ENCODE data around the gene SF3A2.
A peak's percentile ranks its signal among the peaks of the same experiment; 100 is the strongest.

Gene SF3A2

DNA sequence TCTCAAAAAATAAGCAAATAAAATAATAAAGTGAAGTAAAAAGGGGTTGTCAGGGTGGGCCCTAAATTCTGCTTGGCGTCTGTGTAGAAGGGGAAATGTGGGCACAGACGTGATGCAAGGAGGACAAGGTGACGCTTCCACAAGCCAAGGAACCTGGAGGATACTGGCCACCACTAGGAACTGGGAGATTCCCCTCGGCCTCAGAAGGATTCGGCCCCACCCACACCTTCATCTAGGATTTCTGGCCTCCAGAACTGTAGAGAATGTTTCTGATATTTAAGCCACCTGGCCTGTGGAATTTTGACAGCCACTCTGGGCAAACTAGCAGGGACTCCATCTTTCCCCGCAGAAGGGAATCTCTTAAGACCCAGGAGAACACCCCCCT is 1.6 kb upstream of the SF3A2 start:
- in situ Hi-C loops (cut with HindIII; ENCODE audit: low pct_ligation_motif_present, low pct_unique_long_range_greater_than_20kb, low sequenced_read_pairs): loop anchor here (25.0 kb wide), 1 partner anchor 177 kb away; no protein-coding TSS in a partner anchor
- DNase-seq: no peak

DNA sequence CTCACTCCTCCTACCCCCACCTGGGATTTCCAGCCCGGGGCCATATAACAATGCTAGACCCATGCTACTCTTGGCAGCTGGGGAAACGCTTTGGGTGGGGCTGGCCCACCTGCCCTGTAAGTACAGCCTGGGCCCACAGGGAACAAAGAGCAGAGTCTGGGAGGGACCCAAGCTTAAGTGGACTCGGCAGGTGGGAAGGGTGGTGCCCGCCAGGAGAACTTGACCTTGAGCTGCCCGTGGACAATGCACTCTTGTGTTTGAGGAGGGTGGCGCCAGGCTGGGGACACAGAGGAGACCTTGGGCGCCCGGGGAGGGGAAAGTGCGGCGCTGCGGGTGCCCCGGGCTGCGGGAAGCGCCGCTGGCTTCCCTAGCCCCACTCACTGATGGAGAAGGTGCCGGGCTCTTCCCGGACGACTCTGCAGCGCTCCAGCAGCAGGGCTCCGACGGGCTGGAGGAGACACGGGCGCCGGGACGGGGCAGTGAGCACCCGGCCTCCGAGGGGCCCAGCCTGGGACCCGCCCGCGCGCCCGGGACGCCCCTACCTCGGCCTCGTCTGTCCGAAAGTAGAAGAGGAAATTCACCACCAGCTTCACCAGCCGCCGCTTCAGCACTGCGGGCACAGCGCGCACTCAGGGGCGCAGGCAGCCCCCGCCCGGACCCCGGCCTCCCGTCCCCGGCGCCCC is 1.1 kb upstream of the SF3A2 start:
- in situ Hi-C loops (cut with HindIII; ENCODE audit: low pct_ligation_motif_present, low pct_unique_long_range_greater_than_20kb, low sequenced_read_pairs): loop anchor here (25.0 kb wide), 1 partner anchor 177 kb away; no protein-coding TSS in a partner anchor
- no peak for DNase-seq

DNA sequence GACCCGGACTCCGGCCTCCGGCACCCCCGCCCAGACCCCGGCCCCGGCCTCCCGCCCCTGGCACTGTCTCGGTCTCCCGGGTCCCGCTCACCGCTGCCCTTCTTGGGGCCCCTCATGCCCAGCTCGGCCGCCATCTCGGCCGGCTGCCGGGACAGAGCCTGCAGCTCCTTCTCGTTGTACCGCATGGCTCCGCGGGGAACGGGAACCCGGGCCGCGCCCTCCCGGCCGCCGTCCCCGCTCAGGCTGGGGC is 635 bp upstream of the SF3A2 start:
- in situ Hi-C loops (cut with HindIII; ENCODE audit: low pct_ligation_motif_present, low pct_unique_long_range_greater_than_20kb, low sequenced_read_pairs): loop anchor here (25.0 kb wide), 1 partner anchor 176 kb away; no protein-coding TSS in a partner anchor
- no peak for DNase-seq

DNA sequence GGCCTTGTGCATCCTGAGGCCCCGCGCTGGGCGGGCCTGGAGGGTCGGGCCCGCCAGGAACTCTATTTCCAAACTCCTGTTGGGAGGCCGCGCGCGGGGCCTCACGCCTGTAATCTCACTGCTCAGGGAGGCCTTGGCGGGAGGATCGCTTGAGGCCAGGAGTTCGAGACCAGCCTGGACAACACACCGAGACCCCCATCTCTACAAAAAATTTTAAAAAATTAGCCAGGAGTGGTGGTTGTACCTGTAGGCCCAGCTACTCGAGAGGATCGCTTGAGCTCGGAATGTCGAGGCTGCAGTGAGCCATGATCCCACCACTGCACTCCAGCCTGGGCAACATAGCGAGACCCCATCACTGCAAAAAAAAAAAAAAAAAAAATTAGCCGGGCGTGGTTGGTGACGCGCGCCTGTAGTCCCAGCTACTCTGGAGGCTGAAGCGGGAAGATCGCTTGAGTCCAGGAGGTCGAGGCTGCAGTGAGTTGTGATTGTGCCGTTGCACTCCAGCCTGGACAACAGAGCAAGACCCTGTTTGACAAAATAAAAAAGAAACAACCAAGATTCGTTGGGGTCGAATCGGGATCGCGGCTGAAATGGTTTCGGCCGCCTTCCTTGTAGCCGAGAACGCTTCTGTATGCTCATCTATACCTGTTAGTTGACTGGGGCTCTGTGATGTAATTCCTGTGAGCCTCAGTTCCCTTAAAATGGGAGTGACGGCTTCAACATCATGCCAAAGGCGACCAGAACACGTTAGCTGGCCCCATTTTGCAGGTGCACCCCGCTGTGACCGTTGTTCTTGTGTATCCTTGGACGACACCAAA is 636 bp downstream of the SF3A2 start:
- DNase-seq: no peak
- in situ Hi-C loops (cut with HindIII; ENCODE audit: low pct_ligation_motif_present, low pct_unique_long_range_greater_than_20kb, low sequenced_read_pairs): loop anchor here (25.0 kb wide), 1 partner anchor 175 kb away; no protein-coding TSS in a partner anchor

DNA sequence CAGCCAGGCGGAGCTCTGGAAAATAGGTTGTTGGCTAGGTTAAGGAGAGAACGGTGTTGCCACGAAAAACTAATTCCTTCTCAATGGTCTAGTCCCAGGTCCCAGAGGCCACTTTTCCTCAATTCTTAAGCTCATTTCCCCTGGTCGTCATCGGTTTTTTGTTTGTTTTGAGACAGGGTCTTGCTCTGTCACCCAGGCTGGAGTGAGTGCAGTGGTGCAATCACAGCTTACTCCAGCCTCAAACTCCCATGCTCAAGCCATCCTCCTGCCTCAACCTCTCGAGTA is 1.2 kb downstream of the SF3A2 start:
- in situ Hi-C loops (cut with HindIII; ENCODE audit: low pct_ligation_motif_present, low pct_unique_long_range_greater_than_20kb, low sequenced_read_pairs): loop anchor here (25.0 kb wide), 1 partner anchor 174 kb away; no protein-coding TSS in a partner anchor

DNA sequence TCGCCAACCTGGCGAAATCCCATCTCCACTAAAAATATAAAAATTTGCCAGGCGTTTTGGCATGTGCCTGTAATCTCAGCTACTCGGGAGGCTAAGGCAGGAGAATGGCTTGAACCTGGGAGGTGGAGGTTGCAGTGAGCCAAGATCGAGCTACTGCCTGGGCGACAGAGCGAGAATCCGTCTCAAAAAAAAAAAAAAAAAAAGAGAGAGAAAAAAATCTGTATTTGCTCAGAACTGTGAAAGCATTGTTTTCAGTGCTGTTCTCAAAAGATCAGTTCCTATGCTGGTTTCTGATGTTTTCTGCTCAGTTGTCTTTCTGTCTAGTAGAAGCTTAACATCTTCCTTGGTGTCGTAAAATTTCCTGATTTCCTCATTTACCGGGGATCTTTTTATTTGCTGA is 2.5 kb downstream of the SF3A2 start:
- DNase-seq: no peak
- in situ Hi-C loops (cut with HindIII; ENCODE audit: low pct_ligation_motif_present, low pct_unique_long_range_greater_than_20kb, low sequenced_read_pairs): loop anchor here (25.0 kb wide), 1 partner anchor 173 kb away; no protein-coding TSS in a partner anchor

More for the DNA sequence above, 1.2 kb downstream of the SF3A2 start:
- DNase-seq: no peak

DNA sequence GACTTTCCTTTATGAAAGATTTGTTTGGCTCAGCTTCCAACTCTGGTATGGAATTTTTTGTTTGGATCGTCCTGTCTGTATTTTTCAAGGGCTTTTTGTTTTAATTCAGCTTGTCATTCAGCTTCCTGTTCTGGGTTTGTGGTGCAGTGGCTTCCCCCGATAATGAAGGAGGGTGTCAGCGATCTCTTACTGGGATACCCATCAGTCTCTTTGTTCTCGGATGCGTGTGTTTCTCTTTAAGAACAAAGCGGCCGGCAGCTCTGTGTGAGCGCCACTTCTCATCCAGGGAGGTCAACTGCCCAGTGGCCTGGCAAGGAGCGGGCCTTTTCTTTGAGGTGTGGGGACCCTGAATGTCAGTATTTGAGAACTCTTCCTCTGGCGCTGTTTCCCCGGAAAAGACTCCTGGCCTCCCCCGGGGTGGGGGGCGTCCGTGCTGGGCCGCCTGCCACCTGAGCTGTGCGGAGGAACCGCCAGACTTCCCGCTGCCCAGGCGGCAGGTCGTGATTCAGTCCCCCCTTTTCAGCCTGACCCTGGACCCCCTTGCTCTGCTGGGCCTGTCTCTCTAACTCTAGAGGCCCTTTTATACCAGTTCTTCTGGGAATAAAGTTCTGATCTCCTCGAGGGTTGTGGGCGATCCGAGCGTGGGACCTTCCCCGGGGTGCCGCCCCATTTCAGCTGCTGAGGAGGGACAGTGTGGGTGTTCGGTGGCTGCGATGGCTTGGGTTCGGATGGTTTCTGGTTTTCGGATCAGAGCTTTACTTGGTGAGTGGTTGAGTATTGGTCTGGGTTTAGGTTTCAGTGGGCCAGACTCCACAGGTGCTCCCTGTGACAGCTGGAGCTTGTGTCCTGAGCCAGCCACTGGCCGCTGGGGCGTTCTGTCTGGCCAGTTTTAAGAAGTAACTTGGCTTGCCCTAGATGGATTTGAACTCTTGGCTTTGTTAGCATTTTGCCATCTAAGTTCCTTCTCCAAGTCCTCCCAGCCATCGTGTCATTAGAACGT is 3.4 kb downstream of the SF3A2 start:
- in situ Hi-C loops (cut with HindIII; ENCODE audit: low pct_ligation_motif_present, low pct_unique_long_range_greater_than_20kb, low sequenced_read_pairs): loop anchor here (25.0 kb wide), 1 partner anchor 172 kb away; no protein-coding TSS in a partner anchor
- no peak for DNase-seq

DNA sequence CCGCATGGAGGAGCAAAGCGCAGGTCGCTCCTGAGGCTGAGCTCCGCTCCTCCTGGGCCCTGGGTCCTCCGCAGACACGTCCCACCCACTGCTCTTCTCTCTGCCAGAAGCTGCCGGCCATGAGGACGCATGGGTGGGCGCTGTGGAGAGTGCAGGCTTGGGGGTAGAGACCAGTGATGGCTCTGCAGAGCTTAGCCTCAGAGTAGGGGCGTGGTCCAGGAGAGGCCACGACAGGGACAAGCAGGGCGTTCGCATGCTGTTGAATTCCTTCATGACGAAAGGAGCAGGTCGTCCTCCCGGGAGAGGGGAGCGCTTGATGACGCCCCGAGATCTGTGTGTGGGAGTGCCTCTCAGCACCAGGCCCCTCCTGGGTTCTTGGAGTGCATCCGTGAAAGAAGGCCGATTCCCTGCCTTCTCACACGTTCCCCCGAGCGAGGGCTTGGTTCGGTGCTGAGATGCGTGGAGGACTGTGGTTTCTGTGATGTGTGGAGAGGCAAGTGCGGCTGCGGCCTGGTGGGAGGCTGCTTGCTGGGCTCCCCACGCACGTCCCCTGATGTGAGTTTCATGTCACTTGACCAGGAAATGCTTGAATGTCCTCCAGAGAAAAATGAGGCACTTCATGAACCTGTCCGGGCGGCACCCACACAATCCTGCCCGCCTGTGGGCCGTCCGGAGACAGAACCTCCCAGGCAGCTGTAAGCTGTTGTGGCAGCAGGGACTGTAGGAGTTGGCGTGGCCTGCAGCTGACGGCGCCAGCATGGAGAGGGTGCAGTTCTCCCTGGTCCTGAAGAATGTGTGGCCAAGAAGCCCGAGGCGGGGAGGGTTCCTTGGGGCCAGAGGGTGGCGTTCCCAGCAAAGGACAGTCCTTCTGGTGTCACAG is 4.5 kb downstream of the SF3A2 start:
- DNase-seq: no peak
- in situ Hi-C loops (cut with HindIII; ENCODE audit: low pct_ligation_motif_present, low pct_unique_long_range_greater_than_20kb, low sequenced_read_pairs): loop anchor here (25.0 kb wide), 1 partner anchor 171 kb away; no protein-coding TSS in a partner anchor

DNA sequence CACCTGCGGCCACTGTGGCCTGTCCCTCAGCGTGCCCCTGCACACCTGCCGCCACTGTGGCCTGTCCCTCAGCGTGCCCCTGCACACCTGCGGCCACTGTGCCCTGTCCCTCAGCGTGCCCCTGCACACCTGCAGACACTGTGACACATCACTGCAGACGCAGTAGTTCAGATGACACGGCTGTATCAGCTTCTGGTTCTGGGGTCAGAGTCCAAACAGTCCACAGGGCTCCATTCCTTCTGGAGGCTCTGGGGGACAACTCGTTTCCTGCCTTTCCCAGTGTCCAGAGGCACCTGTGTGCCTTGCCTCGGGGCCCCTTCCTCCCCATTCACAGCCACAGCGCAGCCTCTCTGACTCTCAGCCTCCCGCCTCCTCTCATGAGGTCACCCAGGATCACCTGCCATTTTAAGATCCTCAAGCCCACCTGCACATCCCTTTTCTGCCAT is 5.5 kb downstream of the SF3A2 start:
- no peak for DNase-seq
- in situ Hi-C loops (cut with HindIII; ENCODE audit: low pct_ligation_motif_present, low pct_unique_long_range_greater_than_20kb, low sequenced_read_pairs): loop anchor here (25.0 kb wide), 1 partner anchor 170 kb away; no protein-coding TSS in a partner anchor

DNA sequence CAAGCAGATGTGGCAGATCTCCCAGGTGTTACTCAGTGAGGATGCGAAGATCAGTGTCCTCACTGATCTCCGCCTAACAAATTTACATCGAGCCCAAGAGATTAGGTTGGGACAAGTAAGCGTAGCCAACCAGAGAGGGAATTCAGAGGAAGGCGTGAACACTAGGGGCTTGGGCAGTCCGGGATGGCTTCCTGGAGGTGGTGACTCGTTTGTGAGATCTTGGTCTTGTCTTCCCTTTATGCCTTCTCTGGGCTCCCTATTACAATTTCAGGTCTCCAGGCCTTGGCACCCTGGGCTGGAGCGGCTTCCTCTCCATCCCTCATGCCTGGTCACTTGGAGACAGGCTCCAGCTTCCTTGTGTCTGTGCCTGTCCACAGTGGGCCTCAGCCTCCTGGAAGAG is 6.2 kb downstream of the SF3A2 start:
- no peak for DNase-seq
- in situ Hi-C loops (cut with HindIII; ENCODE audit: low pct_ligation_motif_present, low pct_unique_long_range_greater_than_20kb, low sequenced_read_pairs): loop anchor here (25.0 kb wide), 1 partner anchor 169 kb away; no protein-coding TSS in a partner anchor

DNA sequence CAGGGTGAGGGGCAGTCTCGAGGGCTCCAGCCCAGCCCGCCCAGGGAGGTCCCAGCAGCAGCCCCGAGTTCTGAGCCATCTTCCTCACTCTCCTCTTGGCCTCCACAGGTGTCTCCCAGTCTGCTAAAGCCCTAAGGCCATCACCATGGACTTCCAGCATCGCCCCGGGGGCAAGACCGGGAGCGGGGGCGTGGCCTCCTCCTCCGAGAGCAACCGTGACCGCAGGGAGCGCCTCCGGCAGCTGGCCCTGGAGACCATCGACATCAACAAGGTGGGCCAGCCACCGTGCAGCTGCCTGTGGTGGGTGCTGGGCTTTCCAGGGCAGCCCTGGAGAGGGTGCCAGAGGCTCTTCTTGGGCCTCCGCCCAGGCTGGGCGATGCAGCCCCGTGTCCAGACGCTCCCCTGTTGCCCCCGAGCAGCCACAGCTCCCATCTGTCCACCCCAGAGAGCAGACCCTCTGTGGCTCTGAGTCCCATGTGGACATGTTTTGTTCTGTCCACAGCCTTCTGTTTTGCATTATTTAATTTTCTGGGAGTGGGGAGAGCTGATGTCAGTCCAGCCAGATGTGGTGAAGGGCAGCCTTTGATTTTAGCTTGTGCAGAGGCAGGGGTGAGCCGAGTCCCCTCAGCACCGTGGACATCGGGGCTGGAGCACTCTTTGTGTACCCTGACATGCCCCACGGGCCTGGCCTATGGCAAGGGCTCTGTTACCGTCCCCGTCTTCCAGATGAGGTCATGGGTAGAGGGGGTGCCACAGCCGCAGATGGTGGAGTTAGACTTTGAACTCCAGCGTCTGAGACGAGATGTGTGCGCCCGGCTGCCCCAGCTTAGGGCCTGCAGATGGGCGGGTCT is 6.9 kb downstream of the SF3A2 start:
- in situ Hi-C loops (cut with HindIII; ENCODE audit: low pct_ligation_motif_present, low pct_unique_long_range_greater_than_20kb, low sequenced_read_pairs): loop anchor here (25.0 kb wide), 1 partner anchor 169 kb away; no protein-coding TSS in a partner anchor
- DNase-seq: no peak

DNA sequence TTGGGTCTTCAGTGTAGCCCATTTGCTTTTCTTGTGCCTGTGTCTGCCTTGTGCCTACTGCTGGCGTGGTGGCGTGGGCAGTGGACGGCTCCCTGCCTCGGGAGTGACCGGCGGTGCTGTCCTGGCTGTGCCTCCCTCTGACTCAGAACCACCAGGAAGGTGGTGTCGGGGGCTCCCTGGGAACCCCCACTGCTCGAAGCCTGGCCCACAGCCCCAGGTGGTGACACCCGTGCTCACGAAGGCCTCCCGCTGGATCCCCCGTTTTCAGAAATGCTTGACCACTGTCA is 7.4 kb downstream of the SF3A2 start:
- in situ Hi-C loops (cut with HindIII; ENCODE audit: low pct_ligation_motif_present, low pct_unique_long_range_greater_than_20kb, low sequenced_read_pairs): loop anchor here (25.0 kb wide), 1 partner anchor 168 kb away; no protein-coding TSS in a partner anchor
- DNase-seq: no peak

DNA sequence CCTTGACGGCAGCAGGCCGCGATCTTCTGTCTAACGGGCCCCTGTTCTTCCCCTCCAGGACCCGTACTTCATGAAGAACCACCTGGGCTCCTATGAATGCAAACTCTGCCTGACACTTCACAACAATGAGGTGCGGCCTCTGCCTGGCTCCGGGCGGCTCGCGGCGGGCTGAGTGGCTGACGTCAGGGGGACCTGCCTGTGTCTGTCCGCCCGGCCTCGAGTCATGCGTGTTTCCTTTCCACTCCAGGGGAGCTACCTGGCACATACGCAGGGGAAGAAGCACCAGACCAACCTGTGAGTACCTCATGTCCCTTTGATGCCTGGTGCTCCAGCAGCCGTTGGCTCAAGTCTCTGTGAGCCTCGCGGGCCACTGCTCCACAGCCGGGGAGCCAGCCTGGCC is 7.9 kb downstream of the SF3A2 start:
- DNase-seq: no peak
- in situ Hi-C loops (cut with HindIII; ENCODE audit: low pct_ligation_motif_present, low pct_unique_long_range_greater_than_20kb, low sequenced_read_pairs): loop anchor here (25.0 kb wide), 1 partner anchor 168 kb away; no protein-coding TSS in a partner anchor

DNA sequence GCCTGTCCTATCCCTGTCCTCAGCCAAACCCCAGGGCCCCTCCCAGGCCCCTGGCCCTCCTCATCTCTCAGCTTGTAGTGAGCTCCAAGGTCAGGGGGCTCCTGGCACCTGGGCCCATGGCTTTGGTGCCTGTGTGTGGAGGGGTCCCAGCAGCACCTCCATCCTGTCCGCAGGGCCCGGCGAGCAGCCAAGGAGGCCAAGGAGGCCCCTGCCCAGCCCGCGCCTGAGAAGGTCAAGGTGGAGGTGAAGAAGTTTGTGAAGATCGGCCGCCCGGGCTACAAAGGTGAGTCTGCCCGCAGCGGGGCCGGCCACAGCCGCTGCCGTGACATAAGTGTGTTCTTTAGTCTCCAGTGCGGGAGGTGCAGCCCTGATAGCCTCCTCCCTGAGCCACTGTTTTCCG is 8.6 kb downstream of the SF3A2 start:
- in situ Hi-C loops (cut with HindIII; ENCODE audit: low pct_ligation_motif_present, low pct_unique_long_range_greater_than_20kb, low sequenced_read_pairs): loop anchor here (25.0 kb wide), 1 partner anchor 167 kb away; no protein-coding TSS in a partner anchor
- no peak for DNase-seq

DNA sequence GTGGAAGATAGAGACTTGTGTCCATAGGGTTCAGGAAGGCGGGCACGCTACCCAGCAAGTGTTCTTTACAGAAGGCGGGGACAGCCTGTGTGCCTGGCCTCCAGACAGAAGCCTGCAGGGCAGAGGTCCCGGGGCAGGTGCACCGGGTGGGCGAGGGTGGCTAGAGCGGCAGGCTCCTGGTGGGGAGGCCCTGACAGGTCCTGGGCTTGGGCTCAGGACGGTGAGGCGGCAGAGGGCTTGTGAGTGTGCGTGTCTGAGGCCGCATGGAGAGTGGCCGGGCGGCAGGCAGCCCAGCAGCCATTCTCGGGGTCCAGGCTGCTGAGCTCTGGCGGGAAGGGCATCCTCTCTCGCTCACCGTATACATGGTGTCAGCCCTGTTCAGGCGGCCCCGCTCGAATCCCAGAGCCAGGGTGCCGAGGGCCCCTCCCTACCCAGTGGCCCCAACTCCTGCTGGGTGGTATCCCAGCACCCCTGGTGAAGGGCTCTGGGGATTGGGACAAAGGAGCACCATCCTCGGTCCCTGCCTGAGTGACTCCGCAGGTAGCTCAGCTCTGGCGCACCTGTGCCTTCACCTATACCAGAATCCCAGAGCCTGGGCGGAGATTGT is 9.5 kb downstream of the SF3A2 start:
- in situ Hi-C loops (cut with HindIII; ENCODE audit: low pct_ligation_motif_present, low pct_unique_long_range_greater_than_20kb, low sequenced_read_pairs): loop anchor here (25.0 kb wide), 1 partner anchor 166 kb away; no protein-coding TSS in a partner anchor
- no peak for DNase-seq

DNA sequence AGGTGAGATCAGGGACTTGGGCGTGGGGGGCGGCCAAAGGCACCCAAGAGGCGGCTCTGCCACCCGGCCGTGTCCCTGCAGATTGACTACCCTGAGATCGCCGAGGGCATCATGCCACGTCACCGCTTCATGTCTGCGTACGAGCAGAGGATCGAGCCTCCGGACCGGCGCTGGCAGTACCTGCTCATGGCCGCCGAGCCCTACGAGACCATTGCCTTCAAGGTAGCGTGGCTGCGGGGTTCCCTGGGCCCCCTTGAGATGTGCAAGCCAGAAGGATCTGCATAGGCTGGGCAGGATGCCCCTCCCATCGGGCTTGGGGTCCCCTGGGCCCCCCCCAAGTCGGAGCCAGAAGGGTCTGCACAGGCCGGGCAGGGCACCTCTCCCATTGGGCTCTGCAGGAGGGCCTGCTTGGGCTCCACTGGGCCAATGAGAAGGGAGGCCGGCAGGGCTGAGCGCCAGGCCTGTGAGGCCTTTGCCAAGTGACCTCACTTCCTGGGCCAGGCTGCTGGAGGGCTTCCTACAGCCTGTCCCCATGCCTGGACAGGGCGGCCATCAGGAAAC is 10.3 kb downstream of the SF3A2 start:
- DNase-seq: peak; percentile 60
- in situ Hi-C loops (cut with HindIII; ENCODE audit: low pct_ligation_motif_present, low pct_unique_long_range_greater_than_20kb, low sequenced_read_pairs): loop anchor here (25.0 kb wide), 1 partner anchor 165 kb away; no protein-coding TSS in a partner anchor

All from ACHN (cell line).